OCI-LY1 (cell line): ENCODE data around the gene GABRQ.

Experiments
- H2AFZ ChIP-seq: fragments of 200-600 bp; sonication (generic), shearing (Covaris generic); 2 replicates; pipeline ENCODE4 v1.6.0; 2014; ENCODE audit warnings: antibody characterized with exemption, mild to moderate bottlenecking, low read length
- H3F3A ChIP-seq: fragments of 200-600 bp; sonication (generic), shearing (Covaris generic); 2 replicates; pipeline ENCODE4 v1.6.0; 2014; ENCODE audit warnings: mild to moderate bottlenecking, antibody characterized with exemption, low read length, moderate library complexity; ENCODE audit not compliant: insufficient read depth
- H3K27ac ChIP-seq: fragments of 200-600 bp; sonication (generic); 2 replicates; pipeline ENCODE4 v1.5.1; 2014; ENCODE audit warnings: low read length, mixed run types, mild to moderate bottlenecking, low read depth; ENCODE audit not compliant: poor library complexity, severe bottlenecking
- H3K27me3 ChIP-seq: fragments of 200-600 bp; sonication (generic); 2 replicates; pipeline ENCODE4 v1.6.0; 2014; ENCODE audit warnings: antibody characterized with exemption, mild to moderate bottlenecking, low read length, moderate library complexity; ENCODE audit not compliant: insufficient read depth
- H3K36me3 ChIP-seq: fragments of 200-600 bp; sonication (generic); 2 replicates; pipeline ENCODE4 v1.6.1; 2014; ENCODE audit warnings: mild to moderate bottlenecking, antibody characterized with exemption, low read length, moderate library complexity, mixed read lengths; ENCODE audit not compliant: insufficient read depth
- H3K4me1 ChIP-seq: fragments of 200-600 bp; sonication (generic); 2 replicates; pipeline ENCODE4 v1.5.1; 2014; ENCODE audit warnings: mild to moderate bottlenecking, low read length, moderate library complexity; ENCODE audit not compliant: insufficient read depth, severe bottlenecking
- H3K4me2 ChIP-seq: fragments of 200-600 bp; sonication (generic), shearing (Covaris generic); 2 replicates; pipeline ENCODE4 v1.6.1; 2014; ENCODE audit warnings: low read length
- H3K4me3 ChIP-seq: fragments of 200-600 bp; sonication (generic); 2 replicates; pipeline ENCODE4 v1.5.1; 2014; ENCODE audit warnings: low read length, low read depth, mild to moderate bottlenecking, mixed read lengths; ENCODE audit not compliant: poor library complexity, severe bottlenecking
- H3K79me2 ChIP-seq: fragments of 200-600 bp; shearing (Covaris generic); 2 replicates; pipeline ENCODE4 v1.6.1; 2016; ENCODE audit warnings: mixed run types, low read length, mixed read lengths; ENCODE audit not compliant: insufficient read depth
- H3K9ac ChIP-seq: fragments of 200-600 bp; sonication (generic), shearing (Covaris generic); 2 replicates; pipeline ENCODE4 v1.6.1; 2014; ENCODE audit warnings: mild to moderate bottlenecking, low read length, mixed read lengths
- H3K9me2 ChIP-seq: fragments of 200-600 bp; sonication (generic), shearing (Covaris generic); 2 replicates; pipeline ENCODE4 v1.6.1; 2014; ENCODE audit warnings: low read depth, mild to moderate bottlenecking, low read length, mixed read lengths
- H3K9me3 ChIP-seq: fragments of 200-600 bp; shearing (Covaris generic); 2 replicates; pipeline ENCODE4 v1.6.1; 2014; ENCODE audit warnings: low read length, mixed read lengths
- H4K20me1 ChIP-seq: fragments of 200-600 bp; sonication (generic), shearing (Covaris generic); 2 replicates; pipeline ENCODE4 v1.6.0; 2016; ENCODE audit warnings: mild to moderate bottlenecking, low read length; ENCODE audit not compliant: insufficient read depth
- CTCF ChIP-seq: fragments of 200-600 bp; sonication (generic), shearing (Covaris generic); IDR thresholded peaks from 2 replicates; pipeline ENCODE4 v1.5.1; 2017; ENCODE audit warnings: mild to moderate bottlenecking, antibody characterized with exemption, low read length, moderate library complexity, mixed read lengths
- EZH2 ChIP-seq: fragments of 200-600 bp; sonication (generic), shearing (Covaris generic); IDR thresholded peaks from 2 replicates; pipeline ENCODE4 v1.8.0; 2017; ENCODE audit warnings: borderline replicate concordance, mixed run types, mild to moderate bottlenecking, antibody characterized with exemption, low read length, moderate library complexity, mixed read lengths

GABRQ gene

DNA sequence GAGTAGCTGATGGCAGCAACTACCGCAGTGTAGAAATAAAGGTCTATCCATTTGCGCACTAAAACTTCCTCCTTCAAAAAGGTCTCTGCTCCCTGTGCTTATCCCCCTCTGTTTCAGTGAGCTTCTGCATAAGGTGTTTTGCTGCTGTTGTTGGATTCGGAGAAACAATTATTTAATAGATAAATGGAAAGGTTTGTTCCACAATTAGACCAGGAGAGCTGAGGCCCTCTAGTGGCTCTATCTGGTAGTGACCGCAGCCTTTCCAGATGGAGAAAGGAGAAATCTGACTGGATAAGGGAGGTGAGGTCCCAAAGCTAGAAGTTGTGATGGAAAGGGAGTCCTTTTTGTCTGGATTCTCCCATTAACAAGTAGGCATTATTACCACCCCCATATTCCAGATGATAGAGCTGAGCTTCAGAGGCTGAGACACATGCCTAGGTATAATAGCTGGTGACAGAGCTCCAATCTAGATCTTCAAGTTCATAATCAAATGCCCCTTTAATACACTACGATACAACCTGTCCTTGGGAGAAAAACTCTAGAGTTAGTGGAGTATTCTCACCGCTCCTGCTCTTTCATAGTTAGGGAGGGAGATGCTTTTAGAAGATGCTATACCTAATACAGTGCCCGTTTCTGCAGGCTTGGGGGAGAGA is 5.1 kb upstream of the GABRQ start:
- H3K9ac ChIP-seq = no peak overlapping the region
- no peaks in the 10 kb centered on the region for H3K4me1 ChIP-seq
- no peaks in the 10 kb centered on the region for H3F3A ChIP-seq
- no peak overlapping the region for H3K4me2 ChIP-seq
- TF ChIP-seq EZH2 (no peak), CTCF (peak; percentile 66)
- H3K79me2 ChIP-seq = no peaks in the 10 kb centered on the region
- no peaks in the 10 kb centered on the region for H3K27me3 ChIP-seq
- no peaks in the 10 kb centered on the region for H3K36me3 ChIP-seq
- no peaks in the 10 kb centered on the region for H3K9me2 ChIP-seq
- H2AFZ ChIP-seq = no peak overlapping the region
- H3K4me3 ChIP-seq = no peak overlapping the region
- no peak overlapping the region for H3K27ac ChIP-seq
- H4K20me1 ChIP-seq = no peaks in the 10 kb centered on the region
- H3K9me3 ChIP-seq = no peaks in the 10 kb centered on the region

DNA sequence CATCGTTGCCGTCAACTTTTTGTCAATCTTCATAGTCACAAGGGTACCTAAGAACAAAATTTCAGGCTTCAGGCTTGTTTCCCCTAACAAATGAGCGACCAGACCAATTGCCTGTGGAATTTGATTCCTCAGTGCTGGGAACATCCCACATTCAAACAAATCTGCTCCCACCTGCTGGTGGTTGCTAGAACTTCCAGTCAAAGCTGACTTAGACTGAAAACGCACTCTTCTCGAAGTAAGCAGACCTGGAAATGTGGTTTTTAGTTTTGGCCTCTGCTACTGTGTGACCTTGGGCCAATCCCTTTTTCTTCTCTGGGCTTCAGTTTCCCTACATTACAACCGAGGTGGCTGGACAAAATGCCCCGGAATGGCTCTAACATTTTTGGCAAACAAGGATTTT is 1.8 kb upstream of the GABRQ start:
- Histone ChIP-seq H3K4me1 (no peaks in the 10 kb centered on the region), H3K79me2 (no peaks in the 10 kb centered on the region), H3K27ac (no peak overlapping the region), H3F3A (no peaks in the 10 kb centered on the region), H3K4me2 (no peak overlapping the region), H4K20me1 (no peaks in the 10 kb centered on the region), H3K9me3 (no peaks in the 10 kb centered on the region), H3K9me2 (no peaks in the 10 kb centered on the region), H3K27me3 (no peaks in the 10 kb centered on the region), H3K36me3 (no peaks in the 10 kb centered on the region), H2AFZ (no peak overlapping the region), H3K9ac (no peak overlapping the region), H3K4me3 (no peak overlapping the region)
- TF ChIP-seq CTCF (peak; percentile 44; the same call in 1 of the 2 replicates), EZH2 (no peak)

GRCh38 chrX:152638443-152638904 is 779 bp downstream of the GABRQ start:
- TF ChIP-seq EZH2 = no peak
- TF ChIP-seq CTCF = no peak
- H3K27ac ChIP-seq = no peak overlapping the region
- no peak overlapping the region for H2AFZ ChIP-seq
- H3K4me1 ChIP-seq = no peaks in the 10 kb centered on the region
- no peak overlapping the region for H3K4me2 ChIP-seq
- H3K9me3 ChIP-seq = no peaks in the 10 kb centered on the region
- no peak overlapping the region for H3K9ac ChIP-seq
- no peaks in the 10 kb centered on the region for H3K27me3 ChIP-seq
- H3K36me3 ChIP-seq = no peaks in the 10 kb centered on the region
- H4K20me1 ChIP-seq = no peaks in the 10 kb centered on the region
- no peaks in the 10 kb centered on the region for H3K79me2 ChIP-seq
- H3K4me3 ChIP-seq = no peak overlapping the region
- H3F3A ChIP-seq = no peaks in the 10 kb centered on the region
- H3K9me2 ChIP-seq = no peaks in the 10 kb centered on the region
